ENCODE measurements around the gene AKT2.

AKT2 gene

DNA sequence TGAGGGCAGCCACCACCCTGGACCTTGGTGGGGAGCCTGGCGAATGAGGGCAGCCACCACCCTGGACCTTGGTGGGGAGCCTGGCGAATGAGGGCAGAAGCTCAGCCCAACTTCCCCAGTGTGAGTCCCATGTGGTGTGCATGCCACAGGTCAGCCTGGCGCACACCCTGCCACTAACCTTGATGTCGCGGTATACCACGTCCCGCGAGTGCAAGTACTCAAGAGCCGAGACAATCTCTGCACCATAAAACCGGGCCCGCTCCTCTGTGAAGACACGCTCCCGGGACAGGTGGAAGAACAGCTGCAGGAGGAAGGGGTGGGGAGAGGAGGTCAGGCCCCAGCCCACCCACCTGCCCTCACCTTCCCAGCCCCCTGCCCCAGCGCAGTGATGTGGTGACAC is 47.4 kb downstream of the AKT2 start:
- Histone ChIP-seq H3K27me3 (ENCODE audit: control insufficient read depth in 1 of 2, insufficient read depth in 2 of 2, low read length in 2 of 2) (no peaks in the 10 kb centered on the region), H3K27ac (ENCODE audit: low read depth, low read length) (no peak overlapping the region), H3K9ac (ENCODE audit: low read depth in 1 of 2, low read length in 2 of 2) (no peak overlapping the region), H3K36me3 (ENCODE audit: control insufficient read depth in 1 of 2, insufficient read depth in 2 of 2, low read length in 2 of 2) (peaks cover 47 to 84% of the 10 kb centered on the region in 2 donors), H3K4me3 (ENCODE audit: low read depth in 1 of 2, low read length in 2 of 2) (no peak overlapping the region), H3K4me1 (ENCODE audit: control insufficient read depth in 1 of 2, insufficient read depth in 2 of 2, low read length in 2 of 2) (no peaks in the 10 kb centered on the region), H3K9me3 (ENCODE audit: control insufficient read depth in 1 of 2, low read length in 2 of 2) (no peaks in the 10 kb centered on the region)

DNA sequence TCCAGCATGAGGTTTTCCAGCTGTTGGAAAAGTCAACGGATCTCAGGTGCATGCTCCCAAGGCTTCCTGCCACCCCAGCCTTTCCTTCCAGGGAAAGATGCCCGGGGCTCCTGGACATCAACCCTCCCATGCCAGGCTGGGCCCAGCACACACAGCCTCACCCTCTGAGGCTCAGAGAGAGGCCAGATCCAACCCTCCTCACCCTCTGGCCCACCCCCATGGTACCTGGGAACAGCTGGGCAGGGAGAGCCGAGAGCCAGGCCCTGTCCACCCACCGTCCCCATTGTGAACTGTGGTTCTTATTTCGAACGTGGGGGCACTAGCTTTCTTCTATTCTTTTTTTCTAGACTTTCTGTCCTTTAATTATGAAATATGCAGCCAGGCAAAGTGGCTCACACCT is 48.8 kb downstream of the AKT2 start:
- Histone ChIP-seq H3K4me1 (ENCODE audit: control insufficient read depth in 1 of 2, insufficient read depth in 2 of 2, low read length in 2 of 2) (peaks cover 0 to 7% of the 10 kb centered on the region in 2 donors), H3K9ac (ENCODE audit: low read depth in 1 of 2, low read length in 2 of 2) (no peak overlapping the region), H3K27ac (ENCODE audit: low read depth, low read length) (no peak overlapping the region), H3K27me3 (ENCODE audit: control insufficient read depth in 1 of 2, insufficient read depth in 2 of 2, low read length in 2 of 2) (no peaks in the 10 kb centered on the region), H3K9me3 (ENCODE audit: control insufficient read depth in 1 of 2, low read length in 2 of 2) (no peaks in the 10 kb centered on the region), H3K4me3 (ENCODE audit: low read depth in 1 of 2, low read length in 2 of 2) (no peak overlapping the region), H3K36me3 (ENCODE audit: control insufficient read depth in 1 of 2, insufficient read depth in 2 of 2, low read length in 2 of 2) (peaks cover 38 to 72% of the 10 kb centered on the region in 2 donors)

DNA sequence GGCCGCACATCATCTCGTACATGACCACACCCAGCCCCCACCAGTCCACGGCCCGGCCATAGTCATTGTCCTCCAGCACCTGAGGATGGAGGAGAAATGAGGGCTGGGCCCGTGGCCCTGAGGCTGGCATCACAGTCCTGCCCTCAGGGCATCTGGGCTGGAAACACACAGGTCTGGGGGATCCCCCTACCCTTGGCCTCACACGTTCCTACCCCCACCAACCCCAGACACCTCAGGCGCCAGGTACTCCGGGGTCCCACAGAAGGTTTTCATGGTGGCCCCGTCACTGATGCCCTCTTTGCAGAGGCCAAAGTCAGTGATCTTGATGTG is 49.2 kb downstream of the AKT2 start:
- no peak overlapping the region for H3K9ac ChIP-seq (ENCODE audit: low read depth in 1 of 2, low read length in 2 of 2)
- H3K36me3 ChIP-seq (ENCODE audit: control insufficient read depth in 1 of 2, insufficient read depth in 2 of 2, low read length in 2 of 2): peaks cover 36 to 69% of the 10 kb centered on the region in 2 donors
- no peak overlapping the region for H3K4me3 ChIP-seq (ENCODE audit: low read depth in 1 of 2, low read length in 2 of 2)
- H3K27ac ChIP-seq (ENCODE audit: low read depth, low read length): no peak overlapping the region
- H3K27me3 ChIP-seq (ENCODE audit: control insufficient read depth in 1 of 2, insufficient read depth in 2 of 2, low read length in 2 of 2): no peaks in the 10 kb centered on the region
- peaks cover 0 to 7% of the 10 kb centered on the region in 2 donors for H3K4me1 ChIP-seq (ENCODE audit: control insufficient read depth in 1 of 2, insufficient read depth in 2 of 2, low read length in 2 of 2)
- H3K9me3 ChIP-seq (ENCODE audit: control insufficient read depth in 1 of 2, low read length in 2 of 2): no peaks in the 10 kb centered on the region

DNA sequence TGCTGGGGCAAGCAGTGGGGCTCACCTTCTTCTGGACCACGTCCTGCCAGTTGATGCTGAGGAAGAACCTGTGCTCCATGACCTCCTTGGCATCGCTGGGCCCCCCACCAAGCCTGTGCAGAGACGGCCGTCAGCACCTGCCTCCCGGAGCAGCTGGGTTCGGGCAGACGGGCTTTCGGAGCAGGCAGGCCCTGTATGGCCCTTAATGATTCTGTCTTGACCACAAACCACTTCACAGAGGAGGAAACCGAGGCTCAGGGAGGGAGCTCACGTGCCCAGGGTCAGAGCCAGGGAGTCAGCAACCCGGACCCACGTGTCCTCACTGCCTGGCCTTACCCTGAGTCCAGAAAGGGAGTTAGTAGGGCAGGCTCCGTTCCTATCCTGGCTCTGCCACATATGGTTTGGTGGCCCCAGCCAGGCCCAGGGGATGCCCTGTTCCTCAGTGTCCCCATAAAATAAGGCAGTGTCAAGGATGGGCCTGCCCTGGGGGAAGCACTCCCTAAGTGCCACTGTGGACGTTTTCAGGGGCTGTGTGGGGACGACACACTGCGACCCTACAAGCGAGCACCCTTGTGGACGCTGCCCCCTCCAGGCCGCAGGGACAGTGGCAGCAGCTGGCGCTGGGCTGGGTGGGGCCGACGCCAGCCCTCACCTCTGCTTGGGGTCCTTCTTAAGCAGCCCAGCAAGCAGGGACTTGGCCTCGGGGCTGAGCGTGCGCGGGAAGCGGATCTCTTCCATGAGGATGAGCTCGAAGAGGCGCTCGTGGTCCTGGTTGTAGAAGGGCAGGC is 49.7 kb downstream of the AKT2 start:
- Histone ChIP-seq H3K9ac (ENCODE audit: low read depth in 1 of 2, low read length in 2 of 2) (no peak overlapping the region), H3K27me3 (ENCODE audit: control insufficient read depth in 1 of 2, insufficient read depth in 2 of 2, low read length in 2 of 2) (no peaks in the 10 kb centered on the region), H3K4me3 (ENCODE audit: low read depth in 1 of 2, low read length in 2 of 2) (no peak overlapping the region), H3K9me3 (ENCODE audit: control insufficient read depth in 1 of 2, low read length in 2 of 2) (no peaks in the 10 kb centered on the region), H3K27ac (ENCODE audit: low read depth, low read length) (no peak overlapping the region), H3K4me1 (ENCODE audit: control insufficient read depth in 1 of 2, insufficient read depth in 2 of 2, low read length in 2 of 2) (peaks cover 0 to 7% of the 10 kb centered on the region in 2 donors), H3K36me3 (ENCODE audit: control insufficient read depth in 1 of 2, insufficient read depth in 2 of 2, low read length in 2 of 2) (peaks cover 34 to 63% of the 10 kb centered on the region in 2 donors)

DNA sequence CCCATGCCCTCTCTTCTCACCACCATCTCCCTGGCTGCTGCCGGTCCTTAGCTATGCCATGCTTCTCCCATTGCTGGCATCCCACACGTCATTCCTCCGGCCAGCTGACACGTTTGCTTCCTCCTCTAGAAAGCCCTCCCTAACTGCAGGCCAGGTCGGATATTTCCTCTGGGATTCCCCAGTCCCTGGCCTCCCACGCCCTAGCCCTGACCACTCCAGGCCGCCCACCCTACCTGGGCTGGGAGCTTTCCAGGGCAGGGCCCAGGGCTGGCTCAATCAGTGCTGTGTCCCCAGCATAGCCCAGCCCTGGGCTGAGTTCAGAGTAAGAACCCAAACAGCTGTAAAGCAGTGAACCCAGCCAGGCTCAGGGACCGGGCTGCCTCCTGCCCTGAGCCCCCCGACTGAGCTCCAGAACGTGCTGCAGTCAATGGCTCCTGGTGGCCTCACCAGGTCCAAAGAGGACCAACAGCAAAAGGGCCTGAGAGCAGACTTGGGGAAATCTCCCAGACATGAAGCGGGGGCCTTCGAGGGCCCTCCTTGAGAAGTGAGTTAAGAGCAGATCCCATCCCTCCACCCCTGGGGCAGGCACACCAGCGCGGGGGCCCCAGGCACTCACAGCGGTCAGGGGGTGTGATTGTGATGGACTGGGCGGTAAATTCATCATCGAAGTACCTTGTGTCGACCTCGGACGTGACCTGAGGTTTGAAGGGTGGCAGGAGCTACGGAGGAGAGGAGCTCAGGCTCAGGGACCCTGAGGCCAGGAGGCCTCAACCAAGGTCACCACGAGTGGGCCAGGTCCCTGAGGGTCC is 50.5 kb downstream of the AKT2 start:
- Histone ChIP-seq H3K27me3 (ENCODE audit: control insufficient read depth in 1 of 2, insufficient read depth in 2 of 2, low read length in 2 of 2) (no peaks in the 10 kb centered on the region), H3K9me3 (ENCODE audit: control insufficient read depth in 1 of 2, low read length in 2 of 2) (no peaks in the 10 kb centered on the region), H3K27ac (ENCODE audit: low read depth, low read length) (no peak overlapping the region), H3K4me3 (ENCODE audit: low read depth in 1 of 2, low read length in 2 of 2) (no peak overlapping the region), H3K4me1 (ENCODE audit: control insufficient read depth in 1 of 2, insufficient read depth in 2 of 2, low read length in 2 of 2) (peaks cover 0 to 7% of the 10 kb centered on the region in 2 donors), H3K36me3 (ENCODE audit: control insufficient read depth in 1 of 2, insufficient read depth in 2 of 2, low read length in 2 of 2) (peaks cover 26 to 55% of the 10 kb centered on the region in 2 donors), H3K9ac (ENCODE audit: low read depth in 1 of 2, low read length in 2 of 2) (no peak overlapping the region)

DNA sequence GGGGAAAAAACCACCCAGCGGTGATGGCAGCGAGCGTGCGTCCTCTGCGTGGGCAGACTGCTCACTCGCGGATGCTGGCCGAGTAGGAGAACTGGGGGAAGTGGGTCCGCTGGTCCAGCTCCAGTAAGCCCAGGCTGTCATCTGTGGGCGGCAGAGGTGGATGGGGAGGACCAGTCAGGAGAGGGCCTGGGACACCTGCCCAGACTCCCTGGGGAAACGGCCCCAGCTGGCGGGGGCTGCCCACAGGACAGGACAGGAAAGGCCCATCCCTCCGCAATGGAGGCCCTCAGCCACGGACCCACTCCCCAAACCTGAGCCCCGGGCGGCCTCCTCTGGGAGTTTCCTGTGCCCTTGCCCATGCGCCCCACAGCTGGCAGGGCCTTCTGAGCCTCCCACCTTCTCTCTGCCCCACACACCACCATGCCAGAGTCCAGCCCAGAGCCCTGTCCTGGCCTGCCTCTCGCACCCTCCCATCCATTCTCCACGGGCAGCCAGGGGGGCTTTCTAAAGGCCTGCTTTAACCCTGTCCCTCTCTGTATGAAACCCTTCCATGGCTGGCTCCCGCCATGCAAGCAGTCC is 51.2 kb downstream of the AKT2 start:
- H3K4me1 ChIP-seq (ENCODE audit: control insufficient read depth in 1 of 2, insufficient read depth in 2 of 2, low read length in 2 of 2): peaks cover 0 to 7% of the 10 kb centered on the region in 2 donors
- H3K27me3 ChIP-seq (ENCODE audit: control insufficient read depth in 1 of 2, insufficient read depth in 2 of 2, low read length in 2 of 2): no peaks in the 10 kb centered on the region
- H3K9ac ChIP-seq (ENCODE audit: low read depth in 1 of 2, low read length in 2 of 2): no peak overlapping the region
- peaks cover 19 to 48% of the 10 kb centered on the region in 2 donors for H3K36me3 ChIP-seq (ENCODE audit: control insufficient read depth in 1 of 2, insufficient read depth in 2 of 2, low read length in 2 of 2)
- no peak overlapping the region for H3K27ac ChIP-seq (ENCODE audit: low read depth, low read length)
- H3K4me3 ChIP-seq (ENCODE audit: low read depth in 1 of 2, low read length in 2 of 2): no peak overlapping the region
- no peaks in the 10 kb centered on the region for H3K9me3 ChIP-seq (ENCODE audit: control insufficient read depth in 1 of 2, low read length in 2 of 2)

DNA sequence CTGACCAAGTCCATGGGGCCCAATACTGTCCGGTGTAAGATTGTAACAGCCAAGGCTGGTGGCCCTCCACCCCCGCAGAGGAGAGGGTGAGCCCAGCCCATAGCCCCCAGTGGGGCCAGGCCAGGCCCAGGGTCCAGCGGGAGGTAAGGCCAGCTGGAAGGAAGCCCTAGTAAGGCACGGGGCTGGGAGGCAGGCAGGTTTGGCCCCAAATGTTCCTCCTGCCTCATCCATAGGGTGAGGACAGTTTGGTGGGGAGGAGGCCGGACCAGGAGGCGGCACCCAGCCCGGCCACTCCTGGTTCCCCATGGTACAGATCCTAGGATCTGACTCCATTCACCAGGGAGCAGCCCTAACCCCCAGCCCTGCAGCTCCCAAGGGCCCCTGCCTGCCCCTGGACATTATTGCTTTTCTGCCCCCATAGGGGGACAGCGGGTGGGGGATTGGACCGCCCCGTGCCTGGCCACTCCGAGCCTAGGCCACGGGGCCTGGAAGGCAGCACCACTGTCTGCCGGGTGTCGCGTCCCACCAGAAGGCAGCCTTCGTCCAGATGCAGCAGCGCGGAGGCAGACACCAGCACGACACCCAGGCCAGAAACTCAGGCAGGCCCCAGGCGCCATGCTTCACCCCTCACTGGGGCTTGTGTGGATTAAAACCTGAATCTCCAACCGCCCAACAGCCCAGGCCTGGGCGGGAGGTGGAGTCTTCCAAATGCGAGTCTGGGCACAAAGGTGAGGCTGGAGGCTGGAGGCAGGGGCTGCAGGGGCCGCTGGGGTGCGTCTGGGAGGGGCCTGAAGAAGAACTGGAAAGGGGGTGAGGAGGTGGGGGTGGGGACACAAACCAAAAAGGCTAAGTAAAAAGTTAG is 52.0 kb downstream of the AKT2 start:
- Histone ChIP-seq H3K36me3 (ENCODE audit: control insufficient read depth in 1 of 2, insufficient read depth in 2 of 2, low read length in 2 of 2) (peaks cover 16 to 41% of the 10 kb centered on the region in 2 donors), H3K4me1 (ENCODE audit: control insufficient read depth in 1 of 2, insufficient read depth in 2 of 2, low read length in 2 of 2) (peaks cover 0 to 7% of the 10 kb centered on the region in 2 donors), H3K27me3 (ENCODE audit: control insufficient read depth in 1 of 2, insufficient read depth in 2 of 2, low read length in 2 of 2) (no peaks in the 10 kb centered on the region), H3K4me3 (ENCODE audit: low read depth in 1 of 2, low read length in 2 of 2) (no peak overlapping the region), H3K27ac (ENCODE audit: low read depth, low read length) (no peak overlapping the region), H3K9ac (ENCODE audit: low read depth in 1 of 2, low read length in 2 of 2) (no peak overlapping the region), H3K9me3 (ENCODE audit: control insufficient read depth in 1 of 2, low read length in 2 of 2) (no peaks in the 10 kb centered on the region)

DNA sequence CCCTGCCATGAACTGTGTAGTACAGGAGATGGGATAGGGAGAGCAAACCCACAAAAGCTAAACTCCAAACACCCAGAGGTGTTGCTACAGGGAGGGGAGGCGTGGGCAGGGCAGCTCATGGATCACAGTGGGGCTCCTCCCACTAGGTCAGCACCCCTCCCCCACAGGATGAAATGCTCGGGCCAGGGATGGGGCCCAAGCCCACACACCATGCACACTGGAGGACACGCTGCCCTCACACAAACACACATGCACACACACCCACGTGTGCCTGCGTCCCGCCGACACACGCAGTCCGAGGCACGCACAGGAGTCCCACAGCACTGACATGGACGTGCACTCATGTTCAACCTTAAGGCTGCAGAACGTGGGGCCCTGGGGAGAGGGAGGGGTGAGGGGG is 52.7 kb downstream of the AKT2 start:
- Histone ChIP-seq H3K27me3 (ENCODE audit: control insufficient read depth in 1 of 2, insufficient read depth in 2 of 2, low read length in 2 of 2) (no peaks in the 10 kb centered on the region), H3K9me3 (ENCODE audit: control insufficient read depth in 1 of 2, low read length in 2 of 2) (no peaks in the 10 kb centered on the region), H3K27ac (ENCODE audit: low read depth, low read length) (no peak overlapping the region), H3K4me3 (ENCODE audit: low read depth in 1 of 2, low read length in 2 of 2) (no peak overlapping the region), H3K36me3 (ENCODE audit: control insufficient read depth in 1 of 2, insufficient read depth in 2 of 2, low read length in 2 of 2) (peaks cover 10 to 34% of the 10 kb centered on the region in 2 donors), H3K9ac (ENCODE audit: low read depth in 1 of 2, low read length in 2 of 2) (no peak overlapping the region), H3K4me1 (ENCODE audit: control insufficient read depth in 1 of 2, insufficient read depth in 2 of 2, low read length in 2 of 2) (peaks cover 0 to 7% of the 10 kb centered on the region in 2 donors)

DNA sequence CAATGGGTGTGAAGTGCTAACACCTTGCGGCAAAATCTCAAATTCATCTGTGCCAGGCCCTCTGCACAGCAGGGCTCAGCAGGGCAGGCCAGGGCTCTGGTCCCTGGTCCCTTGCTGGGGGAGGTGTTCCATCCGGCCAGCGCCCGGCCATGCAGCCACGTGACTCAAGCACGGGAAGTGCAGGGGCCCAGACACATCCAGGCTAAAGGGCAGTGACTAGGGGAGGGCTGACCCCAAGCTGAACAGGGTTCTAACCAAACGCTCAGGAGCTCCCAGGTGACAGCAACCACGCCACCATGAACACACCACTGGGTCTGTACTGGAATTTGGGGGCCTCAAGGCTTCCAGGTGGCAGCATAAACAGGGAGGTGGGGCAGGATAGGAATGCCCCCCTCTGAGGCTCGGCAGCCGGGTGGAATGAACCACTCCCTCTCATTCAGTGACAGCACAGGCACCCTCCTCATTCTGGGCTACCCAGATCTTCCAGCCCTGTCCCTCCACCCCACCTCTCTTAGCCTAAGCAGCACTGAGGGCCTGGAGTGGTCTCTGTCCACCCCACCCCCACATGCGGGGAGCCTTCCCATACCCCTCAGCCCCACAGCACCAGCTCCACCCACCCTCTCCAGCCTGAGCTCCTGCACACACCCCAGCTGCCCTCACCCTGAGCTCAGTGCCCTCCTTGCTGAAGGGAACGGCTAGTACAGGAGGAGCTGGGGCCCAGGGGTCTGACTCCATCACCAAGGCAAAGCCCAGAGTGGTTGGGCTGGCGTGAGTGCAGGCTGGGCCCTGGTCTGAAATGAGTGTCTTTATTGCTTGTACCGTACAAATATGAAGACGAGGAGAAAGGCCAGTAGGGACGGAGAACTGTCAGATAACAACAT is 53.4 kb downstream of the AKT2 start:
- peaks cover under 1 to 7% of the 10 kb centered on the region in 2 donors for H3K4me1 ChIP-seq (ENCODE audit: control insufficient read depth in 1 of 2, insufficient read depth in 2 of 2, low read length in 2 of 2)

More for the DNA sequence above, 53.4 kb downstream of the AKT2 start:
- Histone ChIP-seq H3K9me3 (ENCODE audit: control insufficient read depth in 1 of 2, low read length in 2 of 2) (no peaks in the 10 kb centered on the region), H3K9ac (ENCODE audit: low read depth in 1 of 2, low read length in 2 of 2) (no peak overlapping the region), H3K27me3 (ENCODE audit: control insufficient read depth in 1 of 2, insufficient read depth in 2 of 2, low read length in 2 of 2) (peaks cover under 1 to 2% of the 10 kb centered on the region in 2 donors), H3K36me3 (ENCODE audit: control insufficient read depth in 1 of 2, insufficient read depth in 2 of 2, low read length in 2 of 2) (peaks cover 7 to 31% of the 10 kb centered on the region in 2 donors), H3K4me3 (ENCODE audit: low read depth in 1 of 2, low read length in 2 of 2) (no peak overlapping the region), H3K27ac (ENCODE audit: low read depth, low read length) (no peak overlapping the region)

Measured in duodenal mucosa (tissue), 2 donors.